ENCODE data around the gene SCAF8. TPM values are rescaled to one million over a fixed set of nuclear protein-coding genes. Genes with fewer than 3 reads are reported as not detected.

The SCAF8 gene, protein sequence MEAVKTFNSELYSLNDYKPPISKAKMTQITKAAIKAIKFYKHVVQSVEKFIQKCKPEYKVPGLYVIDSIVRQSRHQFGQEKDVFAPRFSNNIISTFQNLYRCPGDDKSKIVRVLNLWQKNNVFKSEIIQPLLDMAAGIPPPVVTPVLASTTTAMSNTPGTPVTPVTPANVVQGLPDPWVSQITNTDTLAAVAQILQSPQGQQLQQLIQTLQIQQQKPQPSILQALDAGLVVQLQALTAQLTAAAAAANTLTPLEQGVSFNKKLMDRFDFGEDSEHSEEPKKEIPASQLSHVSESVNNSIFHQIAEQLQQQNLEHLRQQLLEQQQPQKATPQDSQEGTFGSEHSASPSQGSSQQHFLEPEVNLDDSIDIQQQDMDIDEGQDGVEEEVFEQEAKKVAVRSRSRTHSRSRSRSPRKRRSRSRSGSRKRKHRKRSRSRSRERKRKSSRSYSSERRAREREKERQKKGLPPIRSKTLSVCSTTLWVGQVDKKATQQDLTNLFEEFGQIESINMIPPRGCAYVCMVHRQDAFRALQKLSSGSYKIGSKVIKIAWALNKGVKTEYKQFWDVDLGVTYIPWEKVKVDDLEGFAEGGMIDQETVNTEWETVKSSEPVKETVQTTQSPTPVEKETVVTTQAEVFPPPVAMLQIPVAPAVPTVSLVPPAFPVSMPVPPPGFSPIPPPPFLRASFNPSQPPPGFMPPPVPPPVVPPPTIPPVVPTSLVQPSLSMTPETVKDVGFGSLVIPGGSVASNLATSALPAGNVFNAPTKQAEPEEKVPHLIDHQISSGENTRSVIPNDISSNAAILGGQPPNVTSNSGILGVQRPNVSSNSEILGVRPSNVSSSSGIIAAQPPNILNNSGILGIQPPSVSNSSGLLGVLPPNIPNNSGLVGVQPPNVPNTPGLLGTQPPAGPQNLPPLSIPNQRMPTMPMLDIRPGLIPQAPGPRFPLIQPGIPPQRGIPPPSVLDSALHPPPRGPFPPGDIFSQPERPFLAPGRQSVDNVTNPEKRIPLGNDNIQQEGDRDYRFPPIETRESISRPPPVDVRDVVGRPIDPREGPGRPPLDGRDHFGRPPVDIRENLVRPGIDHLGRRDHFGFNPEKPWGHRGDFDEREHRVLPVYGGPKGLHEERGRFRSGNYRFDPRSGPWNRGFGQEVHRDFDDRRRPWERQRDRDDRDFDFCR (N-terminal part only)
- total RNA-seq = 10 to 100 TPM; 38.9 to 66.1 (median 56.9) TPM
- 10 to 100 TPM; 21.9 to 40.2 TPM for polyA plus RNA-seq
- long read RNA-seq, donor 1, partial matches to known transcripts = 7 of 21 reads
- long read RNA-seq, donor 1, other reads (novel, unspliced or antisense) = 14 of 21 reads
- long read RNA-seq, donor 2, full-length matches to known transcripts = 1 of 1 reads
- long read RNA-seq, donor 2, partial matches to known transcripts = 0 of 1 reads
- long read RNA-seq, donor 2, other reads (novel, unspliced or antisense) = 0 of 1 reads
- long read RNA-seq, donor 3, full-length matches to known transcripts = 13 of 43 reads
- long read RNA-seq, donor 3, partial matches to known transcripts = 16 of 43 reads
- long read RNA-seq, donor 3, other reads (novel, unspliced or antisense) = 14 of 43 reads

DNA sequence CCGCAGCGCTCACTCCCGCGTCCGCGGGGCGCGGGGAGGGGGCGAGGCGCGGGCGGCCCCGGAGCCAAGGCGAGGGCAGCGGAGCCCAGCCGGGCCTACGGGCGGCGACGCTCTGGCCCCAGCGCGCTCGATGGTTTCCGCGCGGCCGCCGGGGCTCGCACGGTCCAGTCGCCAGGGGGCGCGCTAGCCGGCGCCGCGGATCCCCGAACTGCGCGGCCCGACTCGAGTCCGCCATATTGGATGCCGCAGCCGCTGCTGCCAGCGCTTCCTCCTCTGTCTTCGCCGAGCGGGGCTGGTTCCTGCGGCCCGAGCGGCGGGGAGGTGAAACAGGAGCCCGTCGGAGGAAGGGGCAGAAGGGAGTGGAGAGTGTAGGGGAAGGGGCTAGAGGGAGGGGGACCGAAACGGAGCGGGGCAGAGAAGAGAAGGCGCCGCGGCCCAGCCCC is at the start of gene SCAF8:
TSS of gene SCAF8 (plus strand) at position 234 of the 443 bp plus-strand sequence. CDS start 485 bp downstream, outside the sequence.
- Histone ChIP-seq H3K4me3 (peak within 1 kb of the TSS; percentile 94), H3K27me3 (no peaks in the 10 kb centered on the region), H3K36me3 (no peaks in the 10 kb centered on the region), H3K27ac (peak within 1 kb of the TSS; percentile 99), H3K9me3 (no peaks in the 10 kb centered on the region), H3K4me1 (ENCODE audit: insufficient read depth) (peaks cover 16% of the 10 kb centered on the region)
- peak; percentile 79 to 92 (median 86) for DNase-seq
- TF ChIP-seq EP300 (IDR thresholded peaks at IDR 0.05) (no peak), POLR2A (IDR thresholded peaks at IDR 0.05) (peak; percentile 80)
- TF ChIP-seq, protein P1, sequence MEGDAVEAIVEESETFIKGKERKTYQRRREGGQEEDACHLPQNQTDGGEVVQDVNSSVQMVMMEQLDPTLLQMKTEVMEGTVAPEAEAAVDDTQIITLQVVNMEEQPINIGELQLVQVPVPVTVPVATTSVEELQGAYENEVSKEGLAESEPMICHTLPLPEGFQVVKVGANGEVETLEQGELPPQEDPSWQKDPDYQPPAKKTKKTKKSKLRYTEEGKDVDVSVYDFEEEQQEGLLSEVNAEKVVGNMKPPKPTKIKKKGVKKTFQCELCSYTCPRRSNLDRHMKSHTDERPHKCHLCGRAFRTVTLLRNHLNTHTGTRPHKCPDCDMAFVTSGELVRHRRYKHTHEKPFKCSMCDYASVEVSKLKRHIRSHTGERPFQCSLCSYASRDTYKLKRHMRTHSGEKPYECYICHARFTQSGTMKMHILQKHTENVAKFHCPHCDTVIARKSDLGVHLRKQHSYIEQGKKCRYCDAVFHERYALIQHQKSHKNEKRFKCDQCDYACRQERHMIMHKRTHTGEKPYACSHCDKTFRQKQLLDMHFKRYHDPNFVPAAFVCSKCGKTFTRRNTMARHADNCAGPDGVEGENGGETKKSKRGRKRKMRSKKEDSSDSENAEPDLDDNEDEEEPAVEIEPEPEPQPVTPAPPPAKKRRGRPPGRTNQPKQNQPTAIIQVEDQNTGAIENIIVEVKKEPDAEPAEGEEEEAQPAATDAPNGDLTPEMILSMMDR (IDR thresholded peaks at IDR 0.05) = peak; percentile 92 to 95 (median 93)
- intact Hi-C loops (cut with DNase I) = loop anchor here in 3 of 4 donors (10.0 kb wide), 3 partner anchors 62 to 218 kb away; partner anchors contain the start of gene CNKSR3 (in 1 of the 3)
- WGBS, 3 donors = 0 to 1% (median 0%) methylated on average over 14 to 61 of the region's 61 CpGs

DNA sequence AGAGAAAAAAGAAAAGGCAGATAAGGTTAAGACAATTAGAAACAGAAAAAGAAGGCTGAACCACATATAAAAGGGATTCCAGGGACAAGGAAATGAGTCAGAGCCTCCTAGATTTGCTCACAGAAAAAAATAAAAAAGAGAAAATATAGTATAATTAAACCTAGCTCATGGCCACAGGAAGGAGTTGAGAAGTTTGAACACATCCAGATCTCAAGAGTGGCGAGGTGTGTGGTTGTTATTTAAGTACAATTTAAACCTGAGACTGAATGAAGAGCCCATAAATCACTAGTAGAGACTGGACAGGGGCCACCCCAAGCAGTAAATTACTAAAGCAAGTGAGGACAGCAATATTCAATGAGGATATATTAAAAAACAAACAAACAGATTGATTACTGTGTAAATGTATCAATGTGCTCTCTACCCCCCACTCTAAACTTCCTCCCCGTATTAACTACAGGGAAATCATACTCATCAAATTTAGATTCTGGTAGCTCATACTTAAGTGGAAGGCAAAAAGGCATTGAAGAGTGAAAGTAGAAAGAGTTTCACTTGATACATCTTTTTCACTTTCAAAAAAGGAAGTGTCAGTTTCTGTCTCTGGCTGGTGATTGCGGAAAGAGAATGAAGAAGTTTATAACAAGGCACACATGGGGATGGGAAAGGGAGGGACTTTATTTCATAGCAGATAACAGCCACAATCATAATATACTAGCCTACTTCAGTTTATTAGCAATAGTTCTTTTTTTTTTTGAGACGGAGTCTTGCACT is 49.3 kb upstream of the SCAF8 start:
- no peaks in the 10 kb centered on the region for H3K4me1 ChIP-seq (ENCODE audit: insufficient read depth)
- H3K9me3 ChIP-seq = no peaks in the 10 kb centered on the region
- no peaks in the 10 kb centered on the region for H3K36me3 ChIP-seq
- no peak overlapping the region for H3K4me3 ChIP-seq
- no peaks in the 10 kb centered on the region for H3K27me3 ChIP-seq
- TF ChIP-seq, protein P1 (IDR thresholded peaks at IDR 0.05) = no peak
- TF ChIP-seq POLR2A (IDR thresholded peaks at IDR 0.05) = no peak
- TF ChIP-seq EP300 (IDR thresholded peaks at IDR 0.05) = no peak
- WGBS, 3 donors = 50 to 57% (median 57%) methylated on average over 4 of the region's 4 CpGs
- no peak for DNase-seq
- intact Hi-C loops (cut with DNase I) = no loop called here
- no peak overlapping the region for H3K27ac ChIP-seq

DNA sequence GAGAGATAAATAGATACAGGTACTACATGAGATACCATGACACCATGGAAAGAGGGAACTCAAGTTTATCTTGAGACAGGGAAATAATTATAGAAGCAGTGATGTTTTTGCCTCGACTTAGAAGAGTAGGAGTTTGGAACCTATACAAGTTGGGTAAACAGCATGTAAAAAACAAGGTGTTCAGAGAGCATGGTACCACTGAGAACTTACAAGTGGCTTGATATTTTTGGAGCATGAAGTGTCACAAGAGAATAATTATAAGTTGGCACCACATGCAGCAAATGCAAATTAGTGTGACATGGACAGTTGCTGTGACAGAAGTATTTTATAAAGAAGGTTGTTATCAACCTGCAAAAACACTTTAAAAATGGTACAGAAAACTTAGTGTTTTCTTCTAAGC is 47.1 kb upstream of the SCAF8 start:
- Histone ChIP-seq H3K27me3 (no peaks in the 10 kb centered on the region), H3K4me1 (ENCODE audit: insufficient read depth) (no peaks in the 10 kb centered on the region), H3K36me3 (no peaks in the 10 kb centered on the region), H3K9me3 (no peaks in the 10 kb centered on the region), H3K27ac (no peak overlapping the region), H3K4me3 (no peak overlapping the region)
- TF ChIP-seq, protein P1 (IDR thresholded peaks at IDR 0.05) = no peak
- no peak for TF ChIP-seq EP300 (IDR thresholded peaks at IDR 0.05)
- no peak for TF ChIP-seq POLR2A (IDR thresholded peaks at IDR 0.05)
- intact Hi-C loops (cut with DNase I) = no loop called here
- 71 to 78% (median 75%) methylated on average over 1 of the region's 1 CpG for WGBS, 3 donors
- DNase-seq = no peak

All from ovary (tissue), 10 donors.